ENCODE measurements around the gene TMEM151B.

- no peak for TF ChIP-seq CTCF (IDR thresholded peaks at IDR 0.05 in 2 of 3, conservative IDR thresholded peaks at IDR 0.05 in 1 of 3; ENCODE audit: borderline replicate concordance in 1 of 3, insufficient read depth in 1 of 3, low read depth in 2 of 3, low read length in 2 of 3)
- no peak for TF ChIP-seq POLR2A (IDR thresholded peaks at IDR 0.05; ENCODE audit: borderline replicate concordance, extremely low read depth, insufficient read depth, insufficient read length)
These were observed 18.4 kb upstream of the TMEM151B start for GRCh38 chr6:44251576-44252524.

Measured in HCT116 (cell line).